ENCODE results near the gene GMDS. TPM values are rescaled to one million over a fixed set of nuclear protein-coding genes. Genes with fewer than 3 reads are reported as not detected.

The GMDS gene
- total and polyA plus RNA-seq, 2 experiments from 2014 or later = 30.1 to 36.5 TPM

DNA sequence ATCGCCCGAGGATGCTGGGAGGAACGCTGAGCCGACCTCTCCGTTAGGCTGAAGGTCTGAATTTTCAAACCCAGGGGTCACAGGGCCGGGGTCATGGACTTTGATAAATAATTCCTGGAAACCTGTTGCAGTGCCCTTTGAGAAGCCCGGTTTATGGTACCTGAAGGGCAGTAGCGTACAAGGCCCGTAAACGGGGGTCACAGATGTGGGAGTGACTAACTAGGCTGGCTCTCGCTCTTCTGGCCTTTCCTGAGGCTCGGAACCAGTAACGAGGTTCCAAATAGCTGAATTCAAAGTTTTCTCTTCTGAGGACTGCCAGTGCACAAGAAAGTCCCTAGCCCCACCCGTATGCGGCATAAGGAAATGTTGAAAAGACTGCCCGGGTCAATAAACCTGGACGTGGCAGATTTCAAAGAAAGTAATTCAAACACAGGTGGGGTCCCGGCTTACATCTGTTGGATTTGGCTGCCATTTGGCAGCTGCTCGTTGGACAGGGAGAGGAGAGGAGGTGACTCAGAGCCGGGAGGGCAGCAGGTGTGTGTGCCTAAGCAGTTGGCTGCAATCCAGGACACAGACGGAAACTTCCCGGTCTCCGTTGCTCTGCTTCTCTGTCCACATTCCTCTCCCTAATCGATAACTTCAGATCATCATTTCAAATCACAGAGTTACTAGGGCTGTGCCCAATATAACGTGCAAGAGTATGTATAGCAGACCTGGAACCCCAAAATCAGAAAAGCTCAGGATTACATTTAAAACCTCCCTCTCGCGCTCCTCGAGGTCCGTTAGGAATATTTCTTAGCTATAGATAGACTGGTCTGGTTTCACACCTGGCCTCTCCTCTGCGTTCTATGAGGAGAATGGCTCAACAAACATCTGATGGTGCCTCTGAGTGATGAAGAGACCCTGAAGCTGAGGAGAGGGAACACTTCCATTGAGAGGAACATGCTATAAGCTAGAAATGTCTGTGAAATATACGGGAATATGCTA lies 765 bp upstream of the GMDS start (continued):
- no peak for TF ChIP-seq ZNF462 (CRISPR knock-in tag; IDR thresholded peaks at IDR 0.05)
- TF ChIP-seq, protein P1, sequence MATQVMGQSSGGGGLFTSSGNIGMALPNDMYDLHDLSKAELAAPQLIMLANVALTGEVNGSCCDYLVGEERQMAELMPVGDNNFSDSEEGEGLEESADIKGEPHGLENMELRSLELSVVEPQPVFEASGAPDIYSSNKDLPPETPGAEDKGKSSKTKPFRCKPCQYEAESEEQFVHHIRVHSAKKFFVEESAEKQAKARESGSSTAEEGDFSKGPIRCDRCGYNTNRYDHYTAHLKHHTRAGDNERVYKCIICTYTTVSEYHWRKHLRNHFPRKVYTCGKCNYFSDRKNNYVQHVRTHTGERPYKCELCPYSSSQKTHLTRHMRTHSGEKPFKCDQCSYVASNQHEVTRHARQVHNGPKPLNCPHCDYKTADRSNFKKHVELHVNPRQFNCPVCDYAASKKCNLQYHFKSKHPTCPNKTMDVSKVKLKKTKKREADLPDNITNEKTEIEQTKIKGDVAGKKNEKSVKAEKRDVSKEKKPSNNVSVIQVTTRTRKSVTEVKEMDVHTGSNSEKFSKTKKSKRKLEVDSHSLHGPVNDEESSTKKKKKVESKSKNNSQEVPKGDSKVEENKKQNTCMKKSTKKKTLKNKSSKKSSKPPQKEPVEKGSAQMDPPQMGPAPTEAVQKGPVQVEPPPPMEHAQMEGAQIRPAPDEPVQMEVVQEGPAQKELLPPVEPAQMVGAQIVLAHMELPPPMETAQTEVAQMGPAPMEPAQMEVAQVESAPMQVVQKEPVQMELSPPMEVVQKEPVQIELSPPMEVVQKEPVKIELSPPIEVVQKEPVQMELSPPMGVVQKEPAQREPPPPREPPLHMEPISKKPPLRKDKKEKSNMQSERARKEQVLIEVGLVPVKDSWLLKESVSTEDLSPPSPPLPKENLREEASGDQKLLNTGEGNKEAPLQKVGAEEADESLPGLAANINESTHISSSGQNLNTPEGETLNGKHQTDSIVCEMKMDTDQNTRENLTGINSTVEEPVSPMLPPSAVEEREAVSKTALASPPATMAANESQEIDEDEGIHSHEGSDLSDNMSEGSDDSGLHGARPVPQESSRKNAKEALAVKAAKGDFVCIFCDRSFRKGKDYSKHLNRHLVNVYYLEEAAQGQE (IDR thresholded peaks at IDR 0.05; ENCODE audit: unreplicated experiment) = no peak
- no peak for TF ChIP-seq ZNF331 (CRISPR knock-in tag; IDR thresholded peaks at IDR 0.05; ENCODE audit: low read depth)
- TF ChIP-seq JUNB (IDR thresholded peaks at IDR 0.05; ENCODE audit: unreplicated experiment) = no peak
- no peak for TF ChIP-seq EZH2phosphoT487 (IDR thresholded peaks at IDR 0.05; ENCODE audit: unreplicated experiment)
- no peak for TF ChIP-seq STAT1 (IDR thresholded peaks at IDR 0.05; ENCODE audit: unreplicated experiment)
- no peak for TF ChIP-seq ZNF114 (CRISPR knock-in tag; IDR thresholded peaks at IDR 0.05)
